B cell (primary cell): Measurements from ENCODE around the gene PITRM1.

Experiments used
- CTCF ChIP-seq: fragments of 200-600 bp; IDR thresholded peaks from one replicate; pipeline ENCODE4 v1.8.0; 2022; ENCODE audit warnings: antibody characterized with exemption, mild to moderate bottlenecking
- EZH2 ChIP-seq: IDR thresholded peaks from 2 replicates; pipeline ENCODE4 v1.6.1; 2012; ENCODE audit warnings: borderline replicate concordance, low read depth, mild to moderate bottlenecking, moderate library complexity, low read length; ENCODE audit not compliant: insufficient read depth, poor library complexity, severe bottlenecking

GRCh38 chr10:3145366-3145765, 27.2 kb downstream of the PITRM1 start:
- TF ChIP-seq CTCF (no peak), EZH2 (no peak)
